Measurements from ENCODE around the gene SSTR4. TPM values are rescaled to one million over a fixed set of nuclear protein-coding genes. Genes with fewer than 3 reads are reported as not detected.

The SSTR4 gene
- polyA plus RNA-seq, 2 of the 4 experiments (the other 2 are of a cell fraction): 0.08 TPM; not detected in 1

GRCh38 chr20:23069108-23069507, 34.0 kb downstream of the SSTR4 start:
- Histone ChIP-seq H3K9me3 (no peaks in the 10 kb centered on the region), H3K27ac (no peak overlapping the region), H3K4me1 (no peaks in the 10 kb centered on the region), H3K4me2 (no peak overlapping the region), H3K4me3 (no peak overlapping the region)
- ChIA-PET POLR2A (no interaction called here), CTCF (interaction anchor here (1.2 to 11.3 kb wide), 3 partner anchors 10 to 377 kb away, joined by 3 to 125 read pairs (median 5); partner anchors contain the start of gene THBD)
- DNase-seq (ENCODE audit: low read depth in 1 of 2, low spot score in 1 of 2): no peak
- WGBS (ENCODE audit: missing lambda C conversion rate): 23% methylated on average over 2 of the region's 2 CpGs
- ATAC-seq: no peak
- FAIRE-seq: no peak
- TF ChIP-seq PHF8 (IDR thresholded peaks at IDR 0.05; ENCODE audit: borderline replicate concordance, low read depth): no peak

GRCh38 chr20:23071398-23071797, 36.3 kb downstream of the SSTR4 start:
- FAIRE-seq: peak; percentile 59

GRCh38 chr20:23071996-23072395, 36.9 kb downstream of the SSTR4 start:
- POLR2A ChIA-PET: no interaction called here
- no peak for TF ChIP-seq SREBF2 (IDR thresholded peaks at IDR 0.05)
- TF ChIP-seq ATOH8 (CRISPR knock-in tag; IDR thresholded peaks at IDR 0.05; ENCODE audit: low read depth): no peak
- TF ChIP-seq JUNB (IDR thresholded peaks at IDR 0.05): no peak
- no peak for TF ChIP-seq RFX5 (IDR thresholded peaks at IDR 0.05)
- TF ChIP-seq TFCP2L1 (CRISPR knock-in tag; IDR thresholded peaks at IDR 0.05): no peak
- TF ChIP-seq ELK1 (IDR thresholded peaks at IDR 0.05; ENCODE audit: low read depth, low read length): no peak
- no peak for TF ChIP-seq ESRRA (IDR thresholded peaks at IDR 0.05; ENCODE audit: borderline replicate concordance, low read length)
- TF ChIP-seq CBX2 (IDR thresholded peaks at IDR 0.05; ENCODE audit: borderline replicate concordance, low read depth): no peak
- TF ChIP-seq HMGXB4 (CRISPR knock-in tag; IDR thresholded peaks at IDR 0.05; ENCODE audit: borderline replicate concordance): no peak
- no peak for TF ChIP-seq HEYL (CRISPR knock-in tag; IDR thresholded peaks at IDR 0.05)
- TF ChIP-seq ZSCAN20 (CRISPR knock-in tag; IDR thresholded peaks at IDR 0.05): no peak
- no peak for TF ChIP-seq ZNF302 (CRISPR knock-in tag; IDR thresholded peaks at IDR 0.05)
- TF ChIP-seq POLR2A (IDR thresholded peaks at IDR 0.05; ENCODE audit: low read length): no peak
- 77% methylated on average over 4 of the region's 4 CpGs for WGBS (ENCODE audit: missing lambda C conversion rate)

More at GRCh38 chr20:23071398-23071797, 36.3 kb downstream of the SSTR4 start:
- Histone ChIP-seq H3K4me1 (no peaks in the 10 kb centered on the region), H3K4me3 (no peak overlapping the region), H3K4me2 (no peak overlapping the region), H3K9me3 (no peaks in the 10 kb centered on the region), H3K27ac (no peak overlapping the region)
- WGBS (ENCODE audit: missing lambda C conversion rate): 62% methylated on average over 3 of the region's 3 CpGs
- ChIA-PET CTCF (interaction anchor here (1.5 kb wide), 1 partner anchor 21 kb away, joined by 5 read pairs; no protein-coding TSS in a partner anchor), POLR2A (no interaction called here)
- ATAC-seq (no peak), DNase-seq (ENCODE audit: low read depth in 1 of 2, low spot score in 1 of 2) (no peak)
- TF ChIP-seq FOSB (CRISPR knock-in tag; IDR thresholded peaks at IDR 0.05) (no peak), CHD4 (IDR thresholded peaks at IDR 0.05; ENCODE audit: borderline replicate concordance) (no peak), TP53 (CRISPR knock-in tag; IDR thresholded peaks at IDR 0.05) (no peak), EHMT2 (IDR thresholded peaks at IDR 0.05; ENCODE audit: low read depth) (no peak), NPAS2 (CRISPR knock-in tag; IDR thresholded peaks at IDR 0.05; ENCODE audit: borderline replicate concordance) (no peak), RFX5 (IDR thresholded peaks at IDR 0.05) (no peak)
- TF ChIP-seq, protein P1, sequence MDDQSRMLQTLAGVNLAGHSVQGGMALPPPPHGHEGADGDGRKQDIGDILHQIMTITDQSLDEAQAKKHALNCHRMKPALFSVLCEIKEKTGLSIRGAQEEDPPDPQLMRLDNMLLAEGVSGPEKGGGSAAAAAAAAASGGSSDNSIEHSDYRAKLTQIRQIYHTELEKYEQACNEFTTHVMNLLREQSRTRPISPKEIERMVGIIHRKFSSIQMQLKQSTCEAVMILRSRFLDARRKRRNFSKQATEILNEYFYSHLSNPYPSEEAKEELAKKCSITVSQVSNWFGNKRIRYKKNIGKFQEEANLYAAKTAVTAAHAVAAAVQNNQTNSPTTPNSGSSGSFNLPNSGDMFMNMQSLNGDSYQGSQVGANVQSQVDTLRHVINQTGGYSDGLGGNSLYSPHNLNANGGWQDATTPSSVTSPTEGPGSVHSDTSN (IDR thresholded peaks at IDR 0.05): no peak

More at GRCh38 chr20:23071996-23072395, 36.9 kb downstream of the SSTR4 start:
- CTCF ChIA-PET: interaction anchor here (1.5 kb wide), 1 partner anchor 21 kb away, joined by 5 read pairs; no protein-coding TSS in a partner anchor
- no peaks in the 10 kb centered on the region for H3K9me3 ChIP-seq
- no peak overlapping the region for H3K27ac ChIP-seq
- DNase-seq (ENCODE audit: low read depth in 1 of 2, low spot score in 1 of 2): no peak
- no peak for FAIRE-seq
- H3K4me2 ChIP-seq: no peak overlapping the region
- ATAC-seq: no peak
- no peak overlapping the region for H3K4me3 ChIP-seq
- no peaks in the 10 kb centered on the region for H3K4me1 ChIP-seq
